ENCODE results near the gene CIB4.

CIB4 gene

DNA sequence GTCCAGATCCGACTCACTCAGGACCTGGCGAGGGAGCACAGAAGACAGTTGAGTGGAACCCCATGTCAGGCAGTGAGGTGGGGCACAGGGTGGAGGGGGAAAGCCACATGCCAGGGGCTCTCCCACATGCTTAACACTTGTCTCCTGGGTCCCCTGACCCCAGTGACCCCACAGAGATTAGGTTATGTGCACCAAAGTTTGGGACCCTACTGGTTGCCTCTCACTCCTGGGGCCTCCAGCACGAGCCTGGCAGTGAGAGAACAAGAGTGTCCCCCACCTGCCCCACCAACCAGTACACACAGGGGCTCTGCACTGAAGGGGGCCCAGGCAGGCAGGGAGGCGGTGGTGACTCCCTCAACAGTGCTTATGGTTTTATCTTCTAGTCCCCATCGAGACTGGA is 58.3 kb downstream of the CIB4 start:
- Histone ChIP-seq H3K36me3 (ENCODE audit: insufficient read depth, low read length) (no peaks in the 10 kb centered on the region), H3K4me3 (ENCODE audit: low read length) (no peak overlapping the region), H3K9me3 (replicated peaks; ENCODE audit: low read length) (no peaks in the 10 kb centered on the region), H3K4me1 (ENCODE audit: control insufficient read depth, insufficient read depth, low read length) (no peaks in the 10 kb centered on the region), H3K27me3 (ENCODE audit: control insufficient read depth, insufficient read depth, low read length) (peaks cover 93% of the 10 kb centered on the region), H3K9ac (ENCODE audit: low read depth, low read length) (no peak overlapping the region), H3K4me2 (ENCODE audit: low read length) (no peak overlapping the region)

DNA sequence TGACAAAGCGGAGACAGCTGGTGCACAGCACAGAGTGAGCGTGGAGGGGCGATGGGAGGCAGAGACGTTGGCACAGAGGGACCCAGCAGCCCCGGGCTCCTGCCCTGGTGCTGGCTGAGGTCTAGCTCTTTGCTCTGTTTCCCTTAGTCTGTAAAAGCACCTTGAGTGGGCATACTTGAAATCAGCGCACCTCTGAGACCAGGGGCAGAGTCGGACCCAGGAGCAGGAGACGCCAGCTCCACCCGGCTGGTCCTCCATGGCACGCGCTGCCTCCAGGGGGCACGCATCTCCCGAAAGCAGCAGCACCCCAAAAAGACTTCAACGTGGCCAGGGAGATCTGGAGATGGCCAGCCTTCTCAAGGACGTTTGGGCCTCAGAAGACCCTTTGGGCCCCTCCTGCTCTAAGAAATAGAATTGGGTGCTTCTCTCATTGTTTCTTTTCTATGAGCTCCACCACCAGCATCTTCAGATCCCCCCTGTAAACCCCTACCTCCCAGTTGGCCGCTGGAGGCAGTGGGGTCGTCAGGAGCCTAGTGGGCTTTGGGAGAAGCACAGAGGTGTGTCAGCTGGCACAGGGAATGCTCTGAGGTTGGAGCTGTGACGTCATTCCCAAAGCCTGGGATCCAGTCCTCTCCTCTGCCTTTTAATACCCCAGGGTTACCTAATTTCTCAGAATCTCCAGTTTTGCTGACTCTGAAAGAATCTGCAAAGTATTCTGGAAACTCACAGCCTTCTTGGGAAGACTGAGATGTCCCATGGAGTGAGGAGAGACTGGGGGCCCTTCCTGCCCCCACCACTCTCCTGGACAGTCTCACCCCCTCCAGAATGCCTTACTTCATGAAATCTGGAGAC is 58.9 kb downstream of the CIB4 start:
- Histone ChIP-seq H3K4me3 (ENCODE audit: low read length) (no peak overlapping the region), H3K9ac (ENCODE audit: low read depth, low read length) (no peak overlapping the region), H3K4me2 (ENCODE audit: low read length) (no peak overlapping the region), H3K36me3 (ENCODE audit: insufficient read depth, low read length) (no peaks in the 10 kb centered on the region), H3K9me3 (replicated peaks; ENCODE audit: low read length) (no peaks in the 10 kb centered on the region), H3K4me1 (ENCODE audit: control insufficient read depth, insufficient read depth, low read length) (no peaks in the 10 kb centered on the region), H3K27me3 (ENCODE audit: control insufficient read depth, insufficient read depth, low read length) (peaks cover 91% of the 10 kb centered on the region)

DNA sequence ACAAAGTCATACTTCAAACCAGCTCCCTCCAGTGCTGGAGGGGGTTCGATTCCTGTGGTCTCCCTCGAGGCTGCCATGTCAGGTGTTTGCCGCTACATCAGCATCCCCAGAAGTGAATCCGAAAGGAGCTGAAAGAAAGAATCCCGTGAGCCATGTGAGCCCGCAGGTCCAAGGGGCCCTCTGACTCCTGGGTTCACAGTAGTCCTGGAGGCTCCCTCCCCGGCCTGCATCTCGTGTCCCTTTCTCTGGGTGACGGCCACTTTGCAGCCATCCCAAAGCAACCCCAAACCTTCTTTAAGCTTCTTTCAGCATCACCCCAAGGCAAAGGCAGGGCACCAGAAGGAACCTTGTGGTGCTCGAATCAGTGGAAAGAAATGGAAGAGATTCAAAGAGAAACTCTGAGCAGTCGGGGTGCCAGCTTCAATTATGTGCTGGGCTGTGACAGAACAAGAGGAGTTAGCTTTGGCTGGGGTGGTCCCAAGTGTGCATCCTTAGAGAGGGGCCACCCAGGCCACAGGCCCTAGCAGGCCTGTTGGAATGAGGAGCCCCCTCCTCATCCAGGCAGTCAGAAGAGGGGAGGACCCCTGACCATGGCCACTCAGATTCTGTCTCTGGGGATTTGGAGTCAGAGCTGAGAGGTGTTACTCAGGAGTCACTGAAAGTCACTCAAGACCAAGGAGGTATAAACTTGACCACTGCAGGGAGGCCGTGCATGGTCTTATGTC is 59.7 kb downstream of the CIB4 start:
- Histone ChIP-seq H3K4me3 (ENCODE audit: low read length) (no peak overlapping the region), H3K4me2 (ENCODE audit: low read length) (no peak overlapping the region), H3K4me1 (ENCODE audit: control insufficient read depth, insufficient read depth, low read length) (no peaks in the 10 kb centered on the region), H3K27me3 (ENCODE audit: control insufficient read depth, insufficient read depth, low read length) (peaks cover 95% of the 10 kb centered on the region), H3K9ac (ENCODE audit: low read depth, low read length) (no peak overlapping the region), H3K36me3 (ENCODE audit: insufficient read depth, low read length) (no peaks in the 10 kb centered on the region), H3K9me3 (replicated peaks; ENCODE audit: low read length) (no peaks in the 10 kb centered on the region)

DNA sequence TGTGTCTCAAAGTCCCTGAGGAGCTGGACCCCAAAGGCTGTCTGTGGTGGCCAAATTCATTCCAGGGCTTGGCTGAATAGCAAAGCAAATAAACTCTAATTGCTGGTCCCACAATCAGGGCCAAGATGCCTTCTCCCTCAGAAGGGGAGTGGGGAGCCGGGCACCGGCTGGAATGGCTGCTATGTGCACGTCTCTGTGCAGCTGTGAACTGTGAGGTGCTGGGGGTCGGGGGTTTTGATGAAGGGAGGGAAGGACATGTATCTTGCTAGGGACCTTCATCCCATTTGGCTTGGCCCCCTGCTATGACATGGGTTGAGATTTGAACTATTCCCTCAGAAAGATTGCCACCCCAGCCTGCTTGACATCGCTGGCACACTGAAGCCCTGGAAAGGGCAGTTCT is 60.4 kb downstream of the CIB4 start:
- Histone ChIP-seq H3K9ac (ENCODE audit: low read depth, low read length) (no peak overlapping the region), H3K4me3 (ENCODE audit: low read length) (no peak overlapping the region), H3K36me3 (ENCODE audit: insufficient read depth, low read length) (no peaks in the 10 kb centered on the region), H3K4me2 (ENCODE audit: low read length) (no peak overlapping the region), H3K4me1 (ENCODE audit: control insufficient read depth, insufficient read depth, low read length) (no peaks in the 10 kb centered on the region), H3K27me3 (ENCODE audit: control insufficient read depth, insufficient read depth, low read length) (peaks cover 88% of the 10 kb centered on the region), H3K9me3 (replicated peaks; ENCODE audit: low read length) (no peaks in the 10 kb centered on the region)

DNA sequence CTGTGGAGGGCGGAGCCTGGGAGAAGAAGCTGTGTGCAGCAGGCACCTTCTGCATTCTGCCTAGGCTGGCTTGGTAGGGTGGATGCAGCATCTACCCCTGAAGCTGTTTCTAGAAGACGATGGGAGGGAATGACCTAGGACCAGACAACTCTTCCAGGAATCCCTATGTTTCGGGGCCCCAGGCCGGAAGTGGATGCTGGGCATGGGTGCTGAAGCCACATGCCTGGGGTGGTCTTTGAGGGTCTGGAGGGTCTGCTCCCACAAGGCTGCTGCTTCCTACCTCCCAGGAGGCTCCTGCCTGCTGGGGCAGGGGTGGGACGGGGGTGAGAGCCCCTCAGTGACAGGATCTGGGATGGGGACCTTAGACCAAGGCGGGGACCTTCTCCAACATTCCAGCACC is 61.0 kb downstream of the CIB4 start:
- Histone ChIP-seq H3K9me3 (replicated peaks; ENCODE audit: low read length) (no peaks in the 10 kb centered on the region), H3K36me3 (ENCODE audit: insufficient read depth, low read length) (no peaks in the 10 kb centered on the region), H3K27me3 (ENCODE audit: control insufficient read depth, insufficient read depth, low read length) (peaks cover 86% of the 10 kb centered on the region), H3K4me2 (ENCODE audit: low read length) (no peak overlapping the region), H3K4me3 (ENCODE audit: low read length) (no peak overlapping the region), H3K9ac (ENCODE audit: low read depth, low read length) (no peak overlapping the region), H3K4me1 (ENCODE audit: control insufficient read depth, insufficient read depth, low read length) (no peaks in the 10 kb centered on the region)

DNA sequence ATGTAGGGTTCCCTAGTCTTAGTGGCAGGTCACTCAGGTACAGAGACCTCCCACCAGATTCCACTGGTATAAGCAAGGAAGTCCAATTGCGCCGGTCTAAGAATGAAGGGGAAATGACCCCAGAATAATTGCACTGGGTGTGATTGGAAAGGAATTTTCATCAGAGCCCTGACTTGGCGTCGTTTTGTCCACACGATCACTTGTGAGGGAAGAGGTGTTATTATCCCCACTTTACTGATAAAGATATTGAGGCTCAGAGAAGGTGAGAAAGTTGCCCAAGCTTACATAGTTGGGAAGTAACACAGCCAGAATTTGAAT is 61.5 kb downstream of the CIB4 start:
- H3K4me2 ChIP-seq (ENCODE audit: low read length), result no peak overlapping the region
- H3K4me1 ChIP-seq (ENCODE audit: control insufficient read depth, insufficient read depth, low read length), result no peaks in the 10 kb centered on the region
- no peak overlapping the region for H3K4me3 ChIP-seq (ENCODE audit: low read length)
- peaks cover 87% of the 10 kb centered on the region for H3K27me3 ChIP-seq (ENCODE audit: control insufficient read depth, insufficient read depth, low read length)
- no peaks in the 10 kb centered on the region for H3K9me3 ChIP-seq (replicated peaks; ENCODE audit: low read length)
- H3K36me3 ChIP-seq (ENCODE audit: insufficient read depth, low read length), result no peaks in the 10 kb centered on the region
- no peak overlapping the region for H3K9ac ChIP-seq (ENCODE audit: low read depth, low read length)

DNA sequence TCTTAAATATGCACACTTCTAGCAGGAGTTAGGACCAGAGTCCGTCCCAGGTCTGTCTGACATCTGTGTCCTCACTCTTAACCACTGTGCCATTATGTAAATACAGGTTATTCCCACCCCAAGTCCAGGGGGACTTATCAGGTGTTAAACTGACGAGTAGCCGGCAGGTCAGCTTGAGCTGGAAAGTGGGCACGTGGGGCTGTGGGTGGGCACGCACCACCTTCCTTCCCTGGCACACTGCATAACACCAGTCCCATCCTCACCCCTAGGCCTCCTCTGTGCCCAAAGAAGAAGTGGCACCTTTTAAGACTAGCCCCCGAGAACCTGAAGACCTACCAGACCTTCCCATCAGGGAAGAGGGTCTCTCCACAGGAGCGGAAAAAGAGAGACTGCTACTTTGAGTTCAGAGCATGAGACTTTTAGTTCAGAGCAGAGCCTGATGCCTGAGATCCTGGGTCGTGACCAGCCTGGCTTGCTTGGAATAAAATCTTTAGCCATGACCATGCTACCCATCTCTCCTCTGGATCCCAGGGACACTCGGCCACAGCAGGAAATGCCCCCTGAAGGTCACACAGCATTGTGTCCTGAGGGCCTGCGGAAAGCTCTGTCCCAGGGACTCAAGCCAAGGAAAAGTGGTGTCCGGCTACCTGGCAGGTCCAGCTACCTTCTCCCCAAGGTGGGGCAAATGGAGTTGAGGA is 62.0 kb downstream of the CIB4 start:
- Histone ChIP-seq H3K36me3 (ENCODE audit: insufficient read depth, low read length) (no peaks in the 10 kb centered on the region), H3K4me1 (ENCODE audit: control insufficient read depth, insufficient read depth, low read length) (no peaks in the 10 kb centered on the region), H3K4me3 (ENCODE audit: low read length) (no peak overlapping the region), H3K9me3 (replicated peaks; ENCODE audit: low read length) (no peaks in the 10 kb centered on the region), H3K9ac (ENCODE audit: low read depth, low read length) (no peak overlapping the region), H3K4me2 (ENCODE audit: low read length) (no peak overlapping the region), H3K27me3 (ENCODE audit: control insufficient read depth, insufficient read depth, low read length) (peaks cover 87% of the 10 kb centered on the region)

DNA sequence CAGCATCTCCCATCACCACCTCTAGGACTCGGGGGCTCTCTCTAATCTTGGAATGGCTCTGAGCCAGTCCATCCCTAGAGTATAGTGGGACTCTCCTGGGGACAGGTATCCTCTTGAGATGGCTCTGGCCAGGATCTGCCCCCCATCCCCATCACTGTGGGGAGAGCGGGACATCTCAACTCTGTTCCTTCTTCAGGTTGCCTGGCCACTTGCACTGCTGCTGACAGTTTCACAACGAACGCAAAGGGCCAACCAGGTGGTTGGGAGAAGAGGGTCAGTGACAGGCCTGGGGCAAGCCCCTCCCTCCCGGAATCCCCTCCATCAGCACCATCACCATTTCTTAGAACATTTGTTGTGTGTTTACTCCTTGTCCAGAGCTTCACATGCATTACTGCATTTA is 62.6 kb downstream of the CIB4 start:
- Histone ChIP-seq H3K9me3 (replicated peaks; ENCODE audit: low read length) (no peaks in the 10 kb centered on the region), H3K4me1 (ENCODE audit: control insufficient read depth, insufficient read depth, low read length) (no peaks in the 10 kb centered on the region), H3K27me3 (ENCODE audit: control insufficient read depth, insufficient read depth, low read length) (peaks cover 88% of the 10 kb centered on the region), H3K4me2 (ENCODE audit: low read length) (no peak overlapping the region), H3K36me3 (ENCODE audit: insufficient read depth, low read length) (no peaks in the 10 kb centered on the region), H3K9ac (ENCODE audit: low read depth, low read length) (no peak overlapping the region), H3K4me3 (ENCODE audit: low read length) (no peak overlapping the region)

DNA sequence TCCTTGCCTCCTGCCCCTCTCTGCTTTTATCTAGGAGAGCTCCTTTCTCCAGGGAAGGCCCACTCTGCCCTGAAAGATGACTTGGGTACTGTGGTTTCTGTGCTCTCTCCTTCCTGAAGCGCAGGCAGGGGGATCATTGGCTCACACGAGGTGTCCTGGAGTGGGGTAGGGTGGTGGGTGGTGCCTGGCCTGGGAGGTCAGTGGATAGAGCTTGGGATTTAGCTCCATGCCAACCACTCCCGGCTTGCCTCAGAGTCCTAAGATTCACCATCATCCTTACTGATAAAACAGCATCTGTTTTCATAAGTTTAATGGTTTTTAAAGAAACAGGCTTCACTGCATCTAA is 63.1 kb downstream of the CIB4 start:
- H3K27me3 ChIP-seq (ENCODE audit: control insufficient read depth, insufficient read depth, low read length), result peaks cover 88% of the 10 kb centered on the region
- no peaks in the 10 kb centered on the region for H3K9me3 ChIP-seq (replicated peaks; ENCODE audit: low read length)
- no peaks in the 10 kb centered on the region for H3K36me3 ChIP-seq (ENCODE audit: insufficient read depth, low read length)

DNA sequence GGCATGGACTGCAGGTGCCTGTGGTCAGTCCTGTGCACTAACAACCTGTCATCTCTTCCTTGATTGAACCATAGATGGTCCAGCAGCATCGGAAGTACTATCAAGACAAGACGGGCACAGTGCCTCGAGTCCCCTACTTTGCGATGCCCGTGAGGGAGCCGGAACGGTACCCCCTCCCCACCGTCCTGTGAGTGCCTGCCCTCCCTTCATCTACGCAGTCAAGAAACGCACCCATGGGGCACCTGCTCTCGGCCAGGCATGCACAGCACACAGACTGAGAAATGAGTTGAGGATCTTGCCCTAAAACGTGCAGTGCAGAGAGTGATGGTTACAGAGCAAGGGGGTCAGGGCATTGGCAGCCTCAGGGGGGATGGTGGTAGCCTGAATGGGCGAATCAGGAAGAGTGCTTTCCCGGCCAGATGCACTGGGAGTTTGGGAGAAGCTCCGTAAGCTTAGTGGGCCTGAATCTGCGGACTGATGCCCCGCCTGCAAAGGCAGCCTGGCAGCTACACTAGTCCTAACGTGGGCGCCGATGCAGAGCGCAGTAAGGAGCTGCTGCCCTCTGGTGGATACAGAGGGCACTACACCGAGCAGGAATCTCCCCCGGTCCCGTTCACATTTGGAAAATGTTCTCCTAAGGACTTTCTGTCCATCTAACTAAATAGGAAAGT is 63.6 kb downstream of the CIB4 start:
- no peaks in the 10 kb centered on the region for H3K4me1 ChIP-seq (ENCODE audit: control insufficient read depth, insufficient read depth, low read length)
- no peak overlapping the region for H3K9ac ChIP-seq (ENCODE audit: low read depth, low read length)
- H3K4me3 ChIP-seq (ENCODE audit: low read length), result no peak overlapping the region
- H3K27me3 ChIP-seq (ENCODE audit: control insufficient read depth, insufficient read depth, low read length), result peaks cover 88% of the 10 kb centered on the region
- no peak overlapping the region for H3K4me2 ChIP-seq (ENCODE audit: low read length)
- H3K9me3 ChIP-seq (replicated peaks; ENCODE audit: low read length), result no peaks in the 10 kb centered on the region
- no peaks in the 10 kb centered on the region for H3K36me3 ChIP-seq (ENCODE audit: insufficient read depth, low read length)

More for the DNA sequence above, 63.1 kb downstream of the CIB4 start:
- H3K9ac ChIP-seq (ENCODE audit: low read depth, low read length), result no peak overlapping the region
- no peak overlapping the region for H3K4me2 ChIP-seq (ENCODE audit: low read length)
- H3K4me3 ChIP-seq (ENCODE audit: low read length), result no peak overlapping the region
- no peaks in the 10 kb centered on the region for H3K4me1 ChIP-seq (ENCODE audit: control insufficient read depth, insufficient read depth, low read length)

Data from skeletal muscle satellite cell (primary cell).